H1 (cell line): ENCODE results near the gene SYNCRIP. TPM values are rescaled to one million over a fixed set of nuclear protein-coding genes. Genes with fewer than 3 reads are reported as not detected.

ENCODE experiments used
- KDM1A ChIP-seq: fragments of 200-600, 300-600 bp; sonication (generic); IDR thresholded peaks from 2 replicates; pipeline ENCODE4 v1.7.1; 2016; ENCODE audit warnings: mild to moderate bottlenecking, low read length, borderline replicate concordance
- TBP ChIP-seq: IDR thresholded peaks from 2 replicates; pipeline ENCODE4 v1.6.1; 2011; ENCODE audit warnings: low read depth, low read length, improper control_type of control experiment
- polyA plus RNA-seq, 7 experiments: library from polyadenylated mRNA; depleted of rRNA in 3 of 7; stranded (reverse) in 5 of 7; unstranded in 2 of 7; fragments of >200 nt in 5 of 7; fragments of 200-250 nt in 2 of 7; gene quantifications; 1 replicate in 5 of 7; 2 replicates in 1 of 7; 4 replicates in 1 of 7; pipeline versions ENCODE4 v1.2.1 to v1.2.3, GENCODE V29; 2011 to 2013; ENCODE audit warnings: missing spikeins in 2 of 7, mixed read lengths in 2 of 7
- total RNA-seq: library from RNA; stranded (reverse); fragmentation: NEBNext Ultra II Directional; extraction: Animal tissue kit (Norgen Biotek cat#: 25700); gene quantifications from 2 replicates; pipeline ENCODE4 v1.2.1, GENCODE V29; 2021

The SYNCRIP gene
- total and polyA plus RNA-seq, 2 of the 8 experiments (the other 6 are each of a cell fraction or from before 2014, with no cell fraction given): 16.8 to 219 TPM

GRCh38 chr6:85641897-85642773, 551 bp downstream of the SYNCRIP start (continued):
- TF ChIP-seq KDM1A (no peak), TBP (peak; percentile 52)
